A673 (cell line): Measurements from ENCODE around the gene FOXI1.

Source experiments
- CTCF ChIP-seq: fragments of 300-800, 200-600 bp; sonication (generic); conservative IDR thresholded peaks from 2 replicates; pipeline ENCODE4 v1.5.1; 2017; ENCODE audit warnings: low read depth, mild to moderate bottlenecking, antibody characterized with exemption, low read length, moderate library complexity, mixed read lengths
- EZH2 ChIP-seq: fragments of 200-600 bp; sonication (generic); IDR thresholded peaks from 2 replicates; pipeline ENCODE4 v1.6.1; 2017; ENCODE audit warnings: borderline replicate concordance, low read depth, mild to moderate bottlenecking, mixed read lengths, antibody characterized with exemption, low read length; ENCODE audit not compliant: poor library complexity, severe bottlenecking

- TF ChIP-seq CTCF (no peak), EZH2 (no peak)
Observed at GRCh38 chr5:170136506-170136905, 30.8 kb downstream of the FOXI1 start.
